ENCODE data around the gene SLC5A11.

GRCh38 chr16:24936151-24936550 is 90.4 kb downstream of the SLC5A11 start:
- no peak for TF ChIP-seq CTCF (conservative IDR thresholded peaks at IDR 0.05; ENCODE audit: low read depth, low read length)
- TF ChIP-seq EZH2phosphoT487 (IDR thresholded peaks at IDR 0.05; ENCODE audit: borderline replicate concordance, low read length): no peak
- no peak for TF ChIP-seq EZH2 (IDR thresholded peaks at IDR 0.05; ENCODE audit: low read length, unreplicated experiment)
